Measurements from ENCODE around the gene CFL2. TPM values are rescaled to one million over a fixed set of nuclear protein-coding genes. Genes with fewer than 3 reads are reported as not detected.

CFL2 gene
- total RNA-seq (2022) (39.7 and 41.9 TPM in 2 replicates), Bru-seq, nascent RNA (percentile 95 among the genes with signal in this experiment), BruChase-seq, experiment 1, labeled RNA remaining after a 2-hour chase (percentile 98 among the genes with signal in this experiment), BruChase-seq, experiment 2, labeled RNA remaining after a 6-hour chase (percentile 98 among the genes with signal in this experiment)
- long read RNA-seq, full-length matches to known transcripts = 54 of 61 reads
- long read RNA-seq, partial matches to known transcripts = 3 of 61 reads
- long read RNA-seq, other reads (novel, unspliced or antisense) = 4 of 61 reads

- peak; percentile 75 to 86 for DNase-seq
- H3K4me1 ChIP-seq = peaks cover 4% of the 10 kb centered on the region
- peak within 1 kb of the TSS; percentile 89 for H3K4me3 ChIP-seq (ENCODE audit: low read depth, low read length)
- H3K36me3 ChIP-seq (ENCODE audit: control insufficient read depth, insufficient read depth, low read length) = no peaks in the 10 kb centered on the region
- intact Hi-C loops (cut with micrococcal nuclease; ENCODE audit: unreplicated experiment) = no loop called here
- peak within 1 kb of the TSS; percentile 86 for H3K27ac Mint-ChIP-seq (ENCODE audit: unreplicated experiment)
- H3K4me3 Mint-ChIP-seq (ENCODE audit: unreplicated experiment) = peak within 1 kb of the TSS; percentile 85
- POLR2A ChIA-PET = interaction anchor here (0.5 to 1.2 kb wide), 6 partner anchors 9 to 446 kb away, joined by 3 to 6 read pairs (median 3); partner anchors contain the start of gene SRP54
- peaks cover 9% of the 10 kb centered on the region for H3K36me3 Mint-ChIP-seq (ENCODE audit: insufficient read depth, unreplicated experiment)
- no peak for TF ChIP-seq CTCF (IDR thresholded peaks at IDR 0.05; ENCODE audit: insufficient read depth in 1 of 2, low read depth in 1 of 2, low read length in 1 of 2, severe bottlenecking in 1 of 2, unreplicated experiment in 1 of 2)
- BruUV-seq (replicated peaks) = no TSS peak
- no peaks in the 10 kb centered on the region for H3K27me3 ChIP-seq (replicated peaks; ENCODE audit: control insufficient read depth, insufficient read depth, low read length)
- no peaks in the 10 kb centered on the region for H3K27me3 Mint-ChIP-seq (ENCODE audit: insufficient read depth, unreplicated experiment)
- CTCF ChIA-PET = interaction anchor here (1.4 to 1.6 kb wide), 3 partner anchors 9 to 52 kb away, joined by 4 to 8 read pairs (median 5); no protein-coding TSS in a partner anchor
- H3K4me1 Mint-ChIP-seq (ENCODE audit: low read depth, unreplicated experiment) = peaks cover 7% of the 10 kb centered on the region
- H3K9me3 Mint-ChIP-seq (ENCODE audit: unreplicated experiment) = no peaks in the 10 kb centered on the region
- no peaks in the 10 kb centered on the region for H3K9me3 ChIP-seq
Measured at GRCh38 chr14:34714320-34715126, at the start of gene CFL2. Gene CFL2, minus strand, starts transcription at chr14:34714593. Its CDS starts 53 bp downstream, at chr14:34714540.

GRCh38 chr14:34755215-34755614, 40.8 kb upstream of the CFL2 start:
- Mint-ChIP-seq H3K36me3 (ENCODE audit: insufficient read depth, unreplicated experiment) (peaks cover 52% of the 10 kb centered on the region), H3K4me3 (ENCODE audit: unreplicated experiment) (no peak overlapping the region), H3K4me1 (ENCODE audit: low read depth, unreplicated experiment) (no peaks in the 10 kb centered on the region), H3K27me3 (ENCODE audit: insufficient read depth, unreplicated experiment) (no peaks in the 10 kb centered on the region), H3K9me3 (ENCODE audit: unreplicated experiment) (no peaks in the 10 kb centered on the region), H3K27ac (ENCODE audit: unreplicated experiment) (no peak overlapping the region)
- BruUV-seq (replicated peaks) = no TSS peak
- CTCF ChIA-PET = no interaction called here
- intact Hi-C loops (cut with micrococcal nuclease; ENCODE audit: unreplicated experiment) = no loop called here
- no peak overlapping the region for H3K4me3 ChIP-seq (ENCODE audit: low read depth, low read length)
- peaks cover 15% of the 10 kb centered on the region; the same call in 1 of the 2 replicates for H3K4me1 ChIP-seq
- no peak for DNase-seq
- no peaks in the 10 kb centered on the region for H3K9me3 ChIP-seq
- H3K27me3 ChIP-seq (replicated peaks; ENCODE audit: control insufficient read depth, insufficient read depth, low read length) = no peaks in the 10 kb centered on the region
- H3K36me3 ChIP-seq (ENCODE audit: control insufficient read depth, insufficient read depth, low read length) = no peaks in the 10 kb centered on the region; the same call in 1 of the 2 replicates
- POLR2A ChIA-PET = no interaction called here
- TF ChIP-seq CTCF (IDR thresholded peaks at IDR 0.05; ENCODE audit: insufficient read depth in 1 of 2, low read depth in 1 of 2, low read length in 1 of 2, severe bottlenecking in 1 of 2, unreplicated experiment in 1 of 2) = no peak

GRCh38 chr14:34754687-34755086, 40.3 kb upstream of the CFL2 start:
- H3K36me3 Mint-ChIP-seq (ENCODE audit: insufficient read depth, unreplicated experiment) = peaks cover 47% of the 10 kb centered on the region
- ChIA-PET CTCF (no interaction called here), POLR2A (no interaction called here)
- H3K4me1 Mint-ChIP-seq (ENCODE audit: low read depth, unreplicated experiment) = no peaks in the 10 kb centered on the region
- no peak for DNase-seq
- no TSS peak for BruUV-seq (replicated peaks)
- no peaks in the 10 kb centered on the region for H3K27me3 Mint-ChIP-seq (ENCODE audit: insufficient read depth, unreplicated experiment)
- Histone ChIP-seq H3K4me3 (ENCODE audit: low read depth, low read length) (no peak overlapping the region), H3K36me3 (ENCODE audit: control insufficient read depth, insufficient read depth, low read length) (no peaks in the 10 kb centered on the region; the same call in 1 of the 2 replicates), H3K9me3 (no peaks in the 10 kb centered on the region), H3K4me1 (peaks cover 15% of the 10 kb centered on the region; the same call in 1 of the 2 replicates), H3K27me3 (replicated peaks; ENCODE audit: control insufficient read depth, insufficient read depth, low read length) (no peaks in the 10 kb centered on the region)
- H3K27ac Mint-ChIP-seq (ENCODE audit: unreplicated experiment) = no peak overlapping the region
- no peaks in the 10 kb centered on the region for H3K9me3 Mint-ChIP-seq (ENCODE audit: unreplicated experiment)
- no peak for TF ChIP-seq CTCF (IDR thresholded peaks at IDR 0.05; ENCODE audit: insufficient read depth in 1 of 2, low read depth in 1 of 2, low read length in 1 of 2, severe bottlenecking in 1 of 2, unreplicated experiment in 1 of 2)
- intact Hi-C loops (cut with micrococcal nuclease; ENCODE audit: unreplicated experiment) = no loop called here
- no peak overlapping the region for H3K4me3 Mint-ChIP-seq (ENCODE audit: unreplicated experiment)

Measured in Caco-2 (cell line).